NCI-H2107 treated with DMSO at 0.1 percent for 48 hours (cell line): ENCODE measurements around the gene UFSP1.

Source experiments
- DNase-seq: peaks from one replicate; lab custom pipeline; 2025; ENCODE audit not compliant: unreplicated experiment; lab: John Stamatoyannopoulos, UW

Gene UFSP1

DNA sequence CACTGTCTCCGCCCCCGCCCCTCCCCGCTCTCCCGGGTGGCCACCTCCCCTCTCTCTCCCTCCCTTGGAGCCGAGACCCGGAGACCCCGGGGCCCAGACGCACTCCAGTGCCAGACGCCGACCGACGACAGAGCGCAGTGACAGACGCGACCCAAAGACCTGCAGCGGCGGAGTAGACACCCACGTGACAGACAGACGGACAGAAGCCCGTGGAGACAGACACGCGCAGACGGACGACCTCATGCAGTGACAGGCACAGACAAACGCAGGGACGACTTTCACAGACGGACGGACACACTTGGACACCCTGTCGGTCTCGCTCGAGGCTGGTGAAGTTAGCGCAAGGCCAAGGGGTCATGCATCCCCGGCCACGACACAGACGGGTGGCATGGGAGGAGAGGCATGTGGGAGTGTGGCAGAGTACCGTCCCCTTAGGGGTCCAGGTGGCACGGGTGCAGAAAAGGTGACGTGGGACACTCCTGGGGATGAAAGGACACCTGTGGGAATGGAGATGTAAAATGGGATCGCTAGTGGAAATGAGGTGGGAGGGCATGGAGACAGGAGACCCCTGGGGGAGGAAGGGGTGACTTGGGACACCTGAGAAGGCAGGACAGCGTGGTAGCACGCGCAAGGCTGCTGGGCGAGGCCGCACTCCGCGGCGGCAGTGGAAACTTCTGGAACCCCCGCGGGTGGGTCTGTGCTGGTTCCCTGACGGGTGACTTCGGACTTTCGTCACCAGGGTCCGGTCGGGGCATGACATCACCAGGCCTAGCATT is 6.6 kb upstream of the UFSP1 start:
- DNase-seq = no peak

DNA sequence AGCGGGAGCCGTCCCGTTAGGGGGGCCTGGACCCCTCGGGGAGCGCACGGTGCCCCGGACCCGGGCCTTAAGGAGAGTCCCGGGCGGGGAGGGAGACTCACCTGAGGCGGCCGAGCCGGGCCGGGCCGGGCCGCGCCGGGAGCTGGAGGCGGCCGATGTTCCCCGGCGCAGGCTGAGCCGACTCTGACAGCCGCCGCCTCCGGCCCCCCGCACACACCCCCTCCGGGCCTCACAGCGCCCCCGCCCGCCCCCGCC is 6.1 kb upstream of the UFSP1 start, which contains the start of gene ACHE:
Gene ACHE (minus strand): TSS at position 188 of the 255 bp plus-strand sequence. CDS start 1,656 bp downstream, outside the sequence.
- DNase-seq = no peak

- DNase-seq = no peak
Observed at GRCh38 chr7:100894860-100895700, 5.6 kb upstream of the UFSP1 start.

- no peak for DNase-seq
Observed at GRCh38 chr7:100893910-100894721, 4.6 kb upstream of the UFSP1 start.

DNA sequence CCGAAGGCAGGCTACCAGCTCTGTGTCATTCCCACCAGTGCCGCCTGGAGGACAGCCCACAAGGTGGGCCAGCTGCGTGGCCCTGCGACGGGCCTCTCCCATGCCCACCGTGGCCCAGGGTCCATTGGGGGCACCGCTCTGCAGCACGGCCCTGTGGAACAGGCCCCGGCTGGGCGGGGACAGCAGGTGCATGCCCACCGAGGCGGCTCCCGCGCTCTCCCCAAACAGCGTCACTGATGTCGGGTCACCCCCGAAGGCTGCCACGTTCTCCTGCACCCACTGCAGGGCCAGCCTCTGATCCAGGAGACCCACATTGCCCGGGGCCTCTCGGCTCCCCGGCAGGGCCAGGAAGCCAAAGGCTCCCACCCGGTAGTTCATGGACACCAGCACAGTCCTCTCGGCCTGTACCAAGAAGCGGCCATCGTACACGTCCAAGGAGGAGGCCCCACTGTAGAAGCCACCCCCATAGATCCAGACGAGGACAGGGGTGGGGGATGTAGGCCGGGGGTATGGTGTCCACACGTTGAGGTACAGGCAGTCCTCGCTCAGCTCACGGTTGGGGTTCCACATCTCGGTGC is 3.9 kb upstream of the UFSP1 start:
- DNase-seq = no peak

DNA sequence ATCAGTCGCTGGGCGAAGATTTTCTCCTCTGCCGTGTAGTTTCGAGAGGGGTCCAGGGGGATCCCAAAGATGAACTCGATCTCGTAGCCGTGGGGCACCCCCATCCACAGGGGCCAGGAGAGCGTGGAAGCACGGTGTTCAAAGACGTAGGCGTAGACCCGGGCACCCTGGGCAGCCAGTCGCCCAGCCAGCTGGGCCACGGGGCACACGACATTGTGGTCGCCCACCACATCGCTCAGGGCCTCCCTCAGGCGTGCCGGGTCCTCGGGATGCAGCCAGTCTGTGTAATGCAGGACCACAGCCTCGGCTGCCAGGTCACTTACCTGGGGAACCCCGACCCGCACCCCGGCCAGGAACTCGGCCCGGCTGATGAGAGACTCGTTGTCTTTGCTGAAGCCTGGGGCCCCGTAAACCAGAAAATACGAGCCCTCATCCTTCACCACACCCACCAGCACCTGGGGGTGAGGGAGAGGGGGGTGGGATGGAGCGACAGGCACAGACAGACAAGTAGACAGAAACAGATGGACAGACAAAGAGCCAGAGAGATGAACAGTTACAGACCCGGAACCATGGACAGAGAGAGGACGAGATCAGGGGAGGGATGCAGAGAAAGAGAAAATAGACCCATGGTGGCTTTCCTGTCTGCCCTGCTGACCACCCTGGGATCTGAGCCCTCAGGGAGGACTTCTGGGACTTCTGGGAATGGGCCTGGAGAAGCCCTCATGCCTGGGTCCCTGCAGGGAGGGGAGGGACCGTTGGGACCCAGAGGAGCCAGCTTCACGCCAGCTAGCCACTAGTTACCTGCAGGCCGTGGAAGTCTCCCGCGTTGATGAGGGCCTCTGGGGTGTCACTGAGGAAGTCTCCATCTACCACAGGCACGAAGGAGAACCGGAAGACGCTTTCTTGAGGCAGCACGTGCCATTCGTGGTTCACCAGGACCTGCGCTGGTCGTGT is 3.1 kb upstream of the UFSP1 start:
- DNase-seq = no peak

DNA sequence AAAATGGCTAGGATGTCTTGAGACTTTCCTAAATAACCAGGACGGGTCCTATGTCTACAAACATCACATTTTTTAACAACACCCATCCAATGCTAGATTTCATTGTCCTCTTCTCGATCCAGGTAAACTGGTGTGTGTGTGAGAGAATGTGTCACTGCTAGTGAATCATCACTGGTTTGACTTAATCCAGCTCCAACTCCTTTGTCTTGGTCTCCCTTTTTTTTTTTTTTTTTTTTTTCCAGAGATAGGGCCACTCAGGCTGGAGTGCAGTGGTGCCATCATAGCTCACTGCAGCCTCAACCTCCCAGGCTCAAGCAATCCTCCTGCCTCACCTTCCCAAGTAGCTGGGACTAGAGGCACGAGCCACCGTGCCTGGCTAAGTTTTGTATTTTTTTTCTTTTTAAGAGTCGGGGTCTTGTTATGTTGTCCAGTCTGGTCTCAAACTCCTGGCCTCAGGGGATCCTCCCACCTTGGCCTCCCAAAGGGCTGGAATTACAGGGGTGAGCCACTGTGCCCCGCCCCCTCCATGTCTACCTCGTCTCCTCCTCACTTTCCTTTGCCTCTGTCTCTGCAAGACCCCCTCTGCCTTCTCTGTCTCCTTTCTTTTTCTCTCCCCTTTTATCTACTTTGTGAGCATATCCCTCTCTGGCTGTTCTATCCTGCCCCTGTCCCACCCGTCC is 2.2 kb upstream of the UFSP1 start:
- DNase-seq = no peak

GRCh38 chr7:100890653-100891567 is 1.4 kb upstream of the UFSP1 start:
- no peak for DNase-seq

GRCh38 chr7:100888291-100888987 is 1.1 kb downstream of the UFSP1 start:
- no peak for DNase-seq

GRCh38 chr7:100887516-100888290 is 1.8 kb downstream of the UFSP1 start:
- no peak for DNase-seq

DNA sequence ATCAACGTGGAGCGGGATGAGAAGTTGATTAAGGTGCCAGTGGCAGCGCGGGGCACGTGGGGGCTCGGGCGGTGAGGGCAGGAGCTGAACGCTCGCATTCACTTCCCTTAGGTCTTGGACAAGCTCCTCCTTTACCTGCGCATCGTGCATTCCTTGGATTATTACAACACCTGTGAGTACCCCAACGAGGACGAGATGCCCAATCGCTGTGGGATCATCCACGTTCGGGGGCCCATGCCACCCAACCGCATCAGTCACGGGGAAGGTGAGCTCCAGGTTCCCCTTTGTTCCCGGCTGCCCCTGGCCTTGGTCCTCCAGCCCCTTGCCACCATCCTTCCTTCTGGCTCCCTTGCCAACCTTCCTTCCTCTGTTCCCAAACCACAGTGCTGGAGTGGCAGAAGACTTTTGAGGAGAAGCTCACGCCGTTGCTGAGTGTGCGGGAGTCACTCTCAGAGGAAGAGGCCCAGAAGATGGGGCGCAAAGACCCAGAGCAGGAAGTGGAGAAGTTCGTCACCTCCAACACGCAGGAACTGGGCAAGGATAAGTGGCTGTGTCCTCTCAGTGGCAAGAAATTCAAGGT is 2.5 kb downstream of the UFSP1 start:
- no peak for DNase-seq

DNA sequence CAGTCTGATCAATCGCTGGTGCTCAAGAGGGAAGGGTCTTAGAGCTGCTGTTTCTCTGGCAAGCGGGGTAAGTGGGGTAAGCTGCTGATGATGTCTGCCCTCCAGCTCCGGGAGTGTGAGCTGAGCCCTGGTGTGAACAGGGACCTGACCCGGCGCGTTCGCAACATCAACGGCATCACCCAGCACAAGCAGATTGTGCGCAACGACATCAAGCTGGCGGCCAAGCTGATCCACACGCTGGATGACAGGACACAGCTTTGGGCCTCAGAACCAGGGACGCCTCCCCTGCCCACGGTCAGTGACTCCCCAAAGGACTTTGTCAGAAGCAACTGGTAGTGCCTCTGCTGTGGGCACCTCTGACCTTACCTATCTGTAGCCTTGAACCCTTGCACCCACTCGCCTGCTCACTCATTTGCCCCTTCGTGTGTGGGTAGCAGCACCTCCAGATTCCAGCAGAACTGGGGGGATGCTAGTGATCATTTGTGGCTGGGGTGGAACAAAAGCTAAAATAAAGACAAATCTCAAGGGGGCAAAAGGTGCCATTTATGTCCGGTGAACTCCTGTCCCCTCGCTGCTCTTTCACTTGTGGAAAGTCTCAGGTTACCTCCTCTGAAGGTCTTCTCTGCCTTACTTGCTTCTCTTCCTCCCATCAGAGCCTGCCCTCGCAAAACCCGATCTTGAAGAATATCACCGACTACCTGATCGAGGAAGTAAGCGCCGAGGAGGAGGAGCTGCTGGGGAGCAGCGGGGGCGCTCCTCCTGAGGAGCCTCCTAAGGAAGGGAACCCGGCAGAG is 3.2 kb downstream of the UFSP1 start:
- DNase-seq = no peak

DNA sequence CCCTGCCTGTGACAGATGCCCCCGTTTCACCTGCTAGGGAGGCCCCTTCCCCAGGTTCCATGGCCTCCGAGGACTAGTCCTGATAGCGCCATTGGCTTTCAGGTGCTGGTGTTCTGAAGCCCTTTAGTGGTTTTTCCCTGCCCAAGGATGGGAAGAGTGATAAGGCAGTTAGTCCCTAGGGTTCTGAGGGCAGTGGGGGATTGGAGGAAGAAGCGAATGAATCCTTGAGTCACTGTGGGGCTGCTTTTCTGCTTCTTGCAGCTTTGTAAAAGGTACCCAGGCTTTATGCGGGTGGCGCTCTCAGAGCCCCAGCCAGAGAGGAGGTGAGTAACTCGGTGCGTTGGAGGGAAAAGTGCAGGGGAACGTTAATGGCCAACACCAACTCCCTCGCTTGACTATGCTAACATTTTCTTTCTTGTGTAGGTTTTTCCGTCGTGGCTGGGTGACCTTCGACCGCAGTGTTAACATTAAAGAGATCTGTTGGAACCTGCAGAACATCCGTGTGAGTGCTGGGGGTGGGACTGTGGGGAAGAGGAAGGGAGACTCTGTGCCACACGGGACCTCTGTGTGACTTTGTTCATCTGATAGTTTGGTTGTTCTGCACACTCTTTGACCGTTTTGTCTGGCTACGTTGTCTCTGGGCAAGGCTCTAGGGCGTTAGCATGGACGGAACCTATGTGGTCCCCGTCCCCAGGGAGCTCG is 3.9 kb downstream of the UFSP1 start:
- no peak for DNase-seq

DNA sequence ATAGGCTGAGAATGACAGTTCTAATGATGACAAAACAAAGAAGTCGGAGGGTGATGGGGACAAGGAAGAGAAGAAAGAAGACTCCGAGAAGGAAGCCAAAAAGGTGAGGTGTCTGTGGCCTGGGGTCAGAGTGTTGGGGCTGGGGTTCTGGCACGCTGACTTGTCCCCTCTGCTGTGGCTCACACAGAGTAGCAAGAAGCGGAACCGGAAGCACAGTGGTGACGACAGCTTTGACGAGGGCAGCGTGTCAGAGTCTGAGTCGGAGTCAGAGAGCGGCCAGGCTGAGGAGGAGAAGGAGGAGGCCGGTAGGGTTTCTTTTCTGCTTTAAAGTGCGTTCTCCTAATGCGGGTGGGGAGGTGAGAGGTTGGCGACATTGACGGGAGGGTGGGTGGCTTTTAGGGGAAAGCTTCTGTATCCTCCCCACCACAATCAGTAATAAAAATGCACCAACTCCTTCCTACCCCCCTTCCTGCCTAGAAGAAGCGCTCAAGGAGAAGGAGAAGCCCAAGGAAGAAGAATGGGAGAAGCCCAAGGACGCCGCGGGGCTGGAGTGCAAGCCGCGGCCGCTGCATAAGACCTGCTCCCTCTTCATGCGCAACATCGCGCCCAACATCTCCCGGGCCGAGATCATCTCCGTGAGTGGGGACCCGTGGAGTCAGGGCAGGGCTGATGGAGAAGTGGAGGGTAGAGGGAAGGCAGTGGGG is 4.6 kb downstream of the UFSP1 start:
- DNase-seq = no peak
